ENCODE measurements around the gene P2RY8. TPM values are rescaled to one million over a fixed set of nuclear protein-coding genes. Genes with fewer than 3 reads are reported as not detected.

The P2RY8 gene
- total RNA-seq, 2 experiments from 2014 or later: 27.5 to 28.3 TPM

DNA sequence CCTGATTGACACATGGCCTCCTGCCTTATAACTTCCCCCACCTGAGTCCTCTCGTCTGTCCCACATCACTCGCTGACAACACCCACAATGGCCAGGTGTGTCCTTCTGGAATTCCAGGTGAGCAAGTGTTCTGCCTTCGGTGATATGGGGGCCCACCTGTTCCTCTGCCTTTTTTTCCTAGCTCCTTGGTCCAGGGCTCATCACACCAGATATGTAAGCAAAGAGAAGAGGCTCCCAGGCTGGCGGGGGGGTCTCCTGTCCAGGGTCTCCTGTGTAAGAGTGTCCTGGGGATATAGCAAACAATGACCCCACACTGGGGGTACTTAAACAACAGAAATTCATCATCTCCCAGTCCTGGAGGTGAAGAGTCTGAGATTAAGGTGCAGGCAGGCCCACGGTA is 25.2 kb downstream of the P2RY8 start:
- no peak for ATAC-seq
- no peak for DNase-seq
- Mint-ChIP-seq H3K4me3 (no peak overlapping the region), H3K27me3 (no peaks in the 10 kb centered on the region), H3K4me1 (ENCODE audit: low read depth) (peaks cover 22% of the 10 kb centered on the region), H3K36me3 (ENCODE audit: low read depth) (peaks cover 39% of the 10 kb centered on the region), H3K9me3 (peaks cover 13% of the 10 kb centered on the region), H3K27ac (no peak overlapping the region)
- ChIA-PET CTCF (no interaction called here), POLR2A (no interaction called here)
- TF ChIP-seq, protein P1, sequence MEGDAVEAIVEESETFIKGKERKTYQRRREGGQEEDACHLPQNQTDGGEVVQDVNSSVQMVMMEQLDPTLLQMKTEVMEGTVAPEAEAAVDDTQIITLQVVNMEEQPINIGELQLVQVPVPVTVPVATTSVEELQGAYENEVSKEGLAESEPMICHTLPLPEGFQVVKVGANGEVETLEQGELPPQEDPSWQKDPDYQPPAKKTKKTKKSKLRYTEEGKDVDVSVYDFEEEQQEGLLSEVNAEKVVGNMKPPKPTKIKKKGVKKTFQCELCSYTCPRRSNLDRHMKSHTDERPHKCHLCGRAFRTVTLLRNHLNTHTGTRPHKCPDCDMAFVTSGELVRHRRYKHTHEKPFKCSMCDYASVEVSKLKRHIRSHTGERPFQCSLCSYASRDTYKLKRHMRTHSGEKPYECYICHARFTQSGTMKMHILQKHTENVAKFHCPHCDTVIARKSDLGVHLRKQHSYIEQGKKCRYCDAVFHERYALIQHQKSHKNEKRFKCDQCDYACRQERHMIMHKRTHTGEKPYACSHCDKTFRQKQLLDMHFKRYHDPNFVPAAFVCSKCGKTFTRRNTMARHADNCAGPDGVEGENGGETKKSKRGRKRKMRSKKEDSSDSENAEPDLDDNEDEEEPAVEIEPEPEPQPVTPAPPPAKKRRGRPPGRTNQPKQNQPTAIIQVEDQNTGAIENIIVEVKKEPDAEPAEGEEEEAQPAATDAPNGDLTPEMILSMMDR (IDR thresholded peaks at IDR 0.05): no peak
- intact Hi-C loops (cut with micrococcal nuclease): no loop called here

DNA sequence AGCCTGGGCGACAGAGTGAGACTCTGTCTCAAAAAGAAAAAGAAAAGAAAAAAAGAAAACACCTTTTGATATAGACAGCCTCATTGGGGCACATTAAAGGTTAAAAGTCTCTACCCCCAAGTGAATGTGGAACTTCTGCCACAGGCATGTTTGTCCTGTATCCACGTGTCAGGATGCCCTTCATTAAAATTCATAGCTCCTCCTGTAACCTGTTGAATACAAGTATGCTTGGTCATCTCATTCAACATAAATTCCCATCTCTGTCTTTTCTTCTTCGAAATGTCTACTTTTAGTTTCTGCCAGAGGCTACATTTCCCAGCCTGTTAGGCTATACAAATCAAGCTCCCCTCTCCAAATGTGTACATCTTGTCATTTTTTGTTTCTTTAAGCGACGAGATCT is 25.8 kb downstream of the P2RY8 start:
- DNase-seq (no peak), ATAC-seq (no peak)
- Mint-ChIP-seq H3K4me1 (ENCODE audit: low read depth) (peaks cover 20% of the 10 kb centered on the region), H3K27me3 (no peaks in the 10 kb centered on the region), H3K27ac (peak overlapping the region; percentile 8), H3K9me3 (peaks cover 13% of the 10 kb centered on the region), H3K36me3 (ENCODE audit: low read depth) (peaks cover 42% of the 10 kb centered on the region), H3K4me3 (no peak overlapping the region)
- intact Hi-C loops (cut with micrococcal nuclease): no loop called here
- ChIA-PET CTCF (no interaction called here), POLR2A (no interaction called here)
- TF ChIP-seq, protein P1 (IDR thresholded peaks at IDR 0.05): no peak

- ChIA-PET CTCF (no interaction called here), POLR2A (no interaction called here)
- ATAC-seq: peak; percentile 74
- Mint-ChIP-seq H3K4me3 (no peak overlapping the region), H3K27me3 (no peaks in the 10 kb centered on the region), H3K9me3 (peaks cover under 1% of the 10 kb centered on the region), H3K27ac (no peak overlapping the region), H3K36me3 (ENCODE audit: low read depth) (peaks cover 37% of the 10 kb centered on the region), H3K4me1 (ENCODE audit: low read depth) (peaks cover 32% of the 10 kb centered on the region)
- intact Hi-C loops (cut with micrococcal nuclease): no loop called here
- peak; percentile 77 for DNase-seq
- TF ChIP-seq, protein P1 (IDR thresholded peaks at IDR 0.05): no peak
Observed at GRCh38 chrX:1507511-1508463, 29.2 kb downstream of the P2RY8 start.

DNA sequence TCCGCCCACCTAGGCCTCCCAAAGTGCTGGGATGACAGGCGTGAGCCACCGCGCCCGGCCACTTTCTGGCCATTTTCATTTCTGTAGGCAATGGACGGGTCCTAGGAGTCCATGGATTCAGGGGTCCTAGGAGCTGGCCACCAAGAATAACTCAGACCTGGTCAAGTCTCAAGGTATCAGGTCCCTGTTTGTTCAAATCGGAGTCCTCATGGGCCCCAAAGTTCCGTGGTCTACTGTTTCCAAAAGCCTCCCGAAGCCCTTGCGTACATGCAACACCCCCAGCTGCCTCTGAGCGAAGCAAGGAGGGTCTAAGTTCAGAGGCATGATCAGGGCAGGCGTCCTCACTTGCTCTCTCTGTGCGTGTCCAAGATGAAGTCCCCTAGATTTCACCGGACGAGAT is 30.1 kb downstream of the P2RY8 start:
- Mint-ChIP-seq H3K4me1 (ENCODE audit: low read depth) (peaks cover 40% of the 10 kb centered on the region), H3K27me3 (no peaks in the 10 kb centered on the region), H3K9me3 (no peaks in the 10 kb centered on the region), H3K4me3 (no peak overlapping the region), H3K36me3 (ENCODE audit: low read depth) (peaks cover 39% of the 10 kb centered on the region), H3K27ac (no peak overlapping the region)
- ATAC-seq (no peak), DNase-seq (no peak)
- ChIA-PET CTCF (no interaction called here), POLR2A (no interaction called here)
- intact Hi-C loops (cut with micrococcal nuclease): no loop called here
- TF ChIP-seq, protein P1 (IDR thresholded peaks at IDR 0.05): no peak

DNA sequence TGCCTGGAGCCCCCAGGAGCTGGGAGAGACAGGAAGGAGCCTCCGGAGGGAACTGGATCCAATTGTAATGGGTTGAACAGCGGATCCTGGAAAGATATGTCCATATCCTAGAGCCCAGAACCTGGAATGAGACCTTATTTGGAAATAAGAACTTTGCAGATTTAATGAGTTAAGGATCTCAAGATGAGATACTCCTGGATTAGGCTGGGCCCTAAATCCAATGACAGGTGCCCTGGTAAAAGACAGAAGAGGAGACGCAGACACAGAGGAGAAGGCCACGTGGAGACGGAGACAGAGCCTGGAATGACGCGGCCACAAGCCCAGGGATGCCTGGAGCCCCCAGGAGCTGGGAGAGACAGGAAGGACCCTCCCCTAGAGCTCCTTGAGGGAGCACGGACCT is 34.1 kb downstream of the P2RY8 start:
- POLR2A ChIA-PET: no interaction called here
- intact Hi-C loops (cut with micrococcal nuclease): no loop called here
- Mint-ChIP-seq H3K9me3 (no peaks in the 10 kb centered on the region), H3K4me3 (no peak overlapping the region), H3K27me3 (no peaks in the 10 kb centered on the region), H3K4me1 (ENCODE audit: low read depth) (peaks cover 44% of the 10 kb centered on the region), H3K27ac (peak overlapping the region; percentile 84), H3K36me3 (ENCODE audit: low read depth) (peaks cover 30% of the 10 kb centered on the region)
- CTCF ChIA-PET: no interaction called here
- ATAC-seq (no peak), DNase-seq (no peak)
- TF ChIP-seq, protein P1 (IDR thresholded peaks at IDR 0.05): no peak

All from activated CD8-positive, alpha-beta T cell treated with anti-CD3 and anti-CD28 coated beads for 36 hours (primary cell).